Measurements from ENCODE around the gene CYB561D1.
A peak's percentile ranks its signal among the peaks of the same experiment; 100 is the strongest.
"Not testable (repeated sequence)": the region's sequence is repeated elsewhere in the genome, so short reads cannot be mapped to it uniquely, and the experiment has no call there.

CYB561D1 gene, protein sequence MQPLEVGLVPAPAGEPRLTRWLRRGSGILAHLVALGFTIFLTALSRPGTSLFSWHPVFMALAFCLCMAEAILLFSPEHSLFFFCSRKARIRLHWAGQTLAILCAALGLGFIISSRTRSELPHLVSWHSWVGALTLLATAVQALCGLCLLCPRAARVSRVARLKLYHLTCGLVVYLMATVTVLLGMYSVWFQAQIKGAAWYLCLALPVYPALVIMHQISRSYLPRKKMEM

DNA sequence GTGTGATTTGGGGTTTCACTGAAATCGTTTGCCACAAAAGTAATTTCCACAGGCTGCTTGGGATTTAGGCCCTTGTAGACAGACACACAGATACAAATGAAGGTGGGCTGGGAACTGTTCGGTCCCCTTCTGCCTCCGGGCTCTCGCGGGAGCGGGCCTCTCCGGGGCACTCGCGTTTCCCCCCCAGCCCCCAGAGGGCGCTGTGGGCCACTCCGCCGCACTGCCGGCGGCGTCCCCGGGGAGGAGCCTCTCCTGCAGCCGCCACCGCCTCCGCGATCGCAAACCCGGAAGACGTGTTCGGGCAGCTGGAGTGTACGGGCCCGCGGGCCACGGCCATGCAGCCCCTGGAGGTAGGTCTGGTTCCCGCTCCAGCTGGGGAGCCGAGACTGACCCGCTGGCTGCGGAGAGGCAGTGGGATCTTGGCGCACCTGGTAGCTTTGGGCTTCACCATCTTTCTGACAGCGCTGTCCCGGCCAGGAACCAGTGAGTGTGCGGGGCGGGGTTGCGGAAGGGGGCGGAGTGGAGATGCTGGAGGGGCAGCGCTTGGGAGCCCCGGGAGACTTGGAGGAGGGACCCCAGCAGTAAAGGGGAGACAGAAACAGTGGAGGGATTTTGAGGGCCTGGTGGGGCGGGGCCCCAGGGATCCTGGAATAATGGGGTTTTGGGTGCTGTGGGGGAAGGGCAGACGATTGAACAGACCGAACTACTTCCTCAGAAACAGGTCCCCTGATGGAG, at the start of gene CYB561D1:
CYB561D1 (plus strand) TSS at position 290 of the 735 bp plus-strand sequence; CDS start at position 336, 46 bp downstream.
- DNase-seq = peak; percentile 87 to 88

DNA sequence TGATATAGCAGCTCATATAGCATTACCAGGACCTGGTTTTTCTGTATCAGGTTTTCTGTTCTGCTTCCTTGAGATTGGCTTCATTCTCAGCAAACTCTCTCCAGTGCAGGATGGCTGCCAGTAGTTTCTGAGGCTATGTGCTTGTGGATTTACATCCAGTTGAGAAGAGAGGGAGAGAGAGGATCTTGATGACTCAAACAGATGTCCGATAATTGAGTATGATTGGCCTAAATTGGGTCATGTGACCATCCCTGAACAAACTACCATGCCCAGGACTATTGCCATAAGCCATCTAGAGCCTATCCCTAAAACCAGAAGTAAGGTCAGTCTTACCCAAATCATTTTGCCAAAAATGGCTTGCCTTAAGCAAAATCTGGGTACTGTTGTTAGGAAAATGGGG, 49.5 kb upstream of the CYB561D1 start:
- no peak for DNase-seq

DNA sequence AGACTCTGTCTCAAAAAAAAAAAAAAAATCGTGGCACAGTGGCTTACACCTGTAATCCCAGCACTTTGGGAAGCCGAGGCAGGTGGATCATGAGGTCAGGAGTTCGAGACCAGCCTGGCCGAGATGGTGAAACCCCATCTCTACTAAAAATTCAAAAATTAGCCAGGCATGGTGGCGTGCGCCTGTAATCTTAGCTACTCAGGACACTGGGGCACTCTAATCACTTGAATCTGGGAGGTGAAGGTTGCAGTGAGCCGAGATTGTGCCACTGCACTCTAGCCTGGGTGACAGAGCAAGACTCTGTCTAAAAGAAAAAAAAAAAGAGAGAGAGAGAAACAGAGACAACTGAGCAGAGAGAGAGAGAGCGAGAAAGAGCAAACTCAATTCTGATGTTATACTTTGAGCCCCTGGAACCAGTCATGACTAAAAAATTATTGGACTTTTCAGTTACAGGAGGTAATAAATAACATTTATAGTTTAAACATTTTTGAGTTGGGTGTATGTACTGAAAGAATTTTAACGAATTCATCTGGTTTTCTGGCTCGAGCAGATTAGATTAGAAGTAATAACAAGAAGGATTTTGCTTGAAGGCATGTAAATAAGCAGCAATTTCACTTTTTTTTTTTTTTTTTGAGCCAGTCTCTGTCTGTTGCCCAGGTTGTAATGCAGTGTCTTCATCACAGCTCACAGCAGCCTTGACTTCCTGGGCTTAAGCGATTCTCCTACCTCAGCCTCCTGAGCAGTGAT, 47.8 kb upstream of the CYB561D1 start:
- not testable (repeated sequence) for DNase-seq

DNA sequence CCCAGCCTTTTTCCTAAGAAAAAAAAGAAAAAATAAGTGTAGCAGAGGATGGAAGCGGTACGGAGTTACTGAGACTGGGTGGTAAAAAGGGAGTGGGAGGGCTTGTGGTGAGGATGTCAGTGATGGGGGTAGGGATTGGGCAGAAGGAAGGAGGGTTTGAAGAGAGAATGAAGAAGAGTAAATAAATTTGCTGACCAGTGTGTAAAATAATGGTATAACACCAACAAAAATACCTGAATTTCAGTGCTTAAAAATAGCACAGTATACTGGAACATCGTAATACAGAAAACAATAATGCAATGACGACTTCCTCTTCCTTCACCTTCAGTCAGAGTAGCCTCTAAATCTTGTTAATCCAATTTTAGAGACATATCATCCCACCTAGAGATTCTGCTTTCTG, 46.4 kb upstream of the CYB561D1 start:
- DNase-seq = no peak

DNA sequence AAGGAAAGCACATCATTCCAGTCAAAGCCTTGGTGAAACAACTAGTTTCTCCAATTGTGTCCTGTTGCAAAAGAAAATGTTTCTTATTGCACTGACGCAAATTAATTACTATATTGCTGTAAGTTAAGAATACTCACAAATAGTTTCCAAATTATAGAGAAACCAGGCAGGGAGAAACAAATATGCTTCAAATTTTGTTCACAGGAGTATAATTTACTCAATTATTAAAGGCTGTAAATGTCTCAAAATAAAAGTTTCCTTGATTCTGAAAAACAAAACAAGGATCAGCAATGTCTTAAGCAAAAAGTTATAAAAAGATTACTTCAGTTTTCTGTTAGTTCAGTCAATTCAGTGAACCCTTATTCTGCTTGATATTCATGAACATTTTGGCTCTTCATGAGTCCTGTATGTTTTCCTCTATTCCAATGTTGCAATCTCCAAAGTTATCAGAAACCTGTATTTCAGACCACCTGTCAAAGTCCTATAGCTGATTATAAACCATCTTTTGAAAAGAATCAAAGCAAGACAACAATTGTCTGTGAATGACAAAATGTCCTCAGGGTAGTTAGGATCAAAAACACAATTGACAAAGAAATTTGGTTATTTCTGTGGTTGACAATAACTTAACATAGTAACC, 39.3 kb upstream of the CYB561D1 start:
- DNase-seq = no peak

DNA sequence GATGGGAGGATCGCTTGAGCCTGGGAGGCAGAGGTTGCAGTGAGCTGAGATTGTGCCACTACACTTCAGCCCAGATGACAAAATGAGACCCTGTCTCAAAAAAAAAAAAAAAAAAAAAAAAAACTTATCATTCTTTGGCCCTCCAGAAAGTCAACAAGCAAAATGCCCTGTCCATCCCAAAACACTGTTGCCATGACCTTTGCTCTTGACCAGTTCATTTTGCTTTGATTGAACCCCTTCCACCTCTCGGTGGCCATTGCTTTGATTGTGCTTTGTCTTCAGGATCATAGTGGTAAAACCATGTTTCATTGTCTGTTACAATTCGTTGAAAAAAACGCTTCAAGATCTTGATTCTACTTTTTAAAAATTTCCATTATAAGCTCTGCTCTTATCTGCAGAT, 36.1 kb upstream of the CYB561D1 start:
- no peak for DNase-seq

DNA sequence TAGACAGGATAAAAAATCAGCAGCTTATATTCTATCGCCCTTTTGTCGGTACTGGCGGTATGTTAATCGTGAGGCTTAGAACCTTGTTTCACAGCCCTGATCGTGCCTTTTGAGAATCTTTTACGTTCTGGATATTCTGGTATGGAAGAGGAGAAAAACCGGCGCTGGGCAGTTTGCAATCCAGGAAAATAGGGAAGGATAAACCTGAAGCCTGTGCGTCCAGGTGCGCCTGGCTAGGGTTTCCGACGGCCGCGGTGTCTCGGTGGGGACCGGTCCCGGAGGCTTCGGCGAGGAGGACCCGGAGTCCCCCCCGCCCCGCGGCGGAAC, 27.8 kb upstream of the CYB561D1 start:
- no peak for DNase-seq

DNA sequence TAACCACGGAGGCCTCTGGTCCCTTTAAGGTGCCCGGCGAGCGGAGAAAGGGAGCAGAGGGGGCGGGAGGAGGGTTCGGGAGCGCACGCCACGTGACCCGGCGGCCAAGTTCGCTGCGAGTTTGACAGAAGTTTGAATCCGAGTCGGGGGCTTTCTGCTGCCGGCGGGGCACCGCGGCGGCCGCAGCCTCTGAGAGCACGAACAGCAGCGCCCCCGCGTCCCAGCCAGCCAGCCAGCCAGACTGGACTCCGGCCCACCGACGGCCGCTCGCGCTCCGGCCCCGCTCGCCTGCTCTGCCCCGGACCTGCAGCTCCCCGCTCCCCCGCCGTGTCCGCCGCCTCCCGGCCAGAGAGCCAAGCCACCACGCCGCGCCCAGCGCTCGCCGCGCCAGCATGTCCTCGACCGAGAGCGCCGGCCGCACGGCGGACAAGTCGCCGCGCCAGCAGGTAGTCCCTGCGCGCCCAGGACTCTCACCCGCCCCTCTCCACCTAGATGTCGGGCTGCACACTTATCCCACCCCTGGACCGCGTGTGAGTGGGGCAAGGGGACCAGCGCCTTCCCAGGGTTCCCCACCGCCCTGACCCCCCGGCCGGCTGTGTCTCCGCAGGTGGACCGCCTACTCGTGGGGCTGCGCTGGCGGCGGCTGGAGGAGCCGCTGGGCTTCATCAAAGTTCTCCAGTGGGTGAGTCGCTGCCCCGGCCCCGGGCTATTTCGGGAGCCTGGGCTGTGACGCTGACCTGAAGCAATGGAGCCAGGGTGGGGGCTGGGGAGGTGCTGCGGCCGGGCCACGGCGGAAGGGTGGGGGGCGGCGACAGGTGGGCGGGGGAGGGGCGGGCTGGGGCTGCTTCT, 27.2 kb upstream of the CYB561D1 start, which contains the start of gene SYPL2:
SYPL2 (plus strand) TSS at position 95 of the 849 bp plus-strand sequence; CDS start at position 393, 298 bp downstream.
- peak in 1 of 2 donors; percentile 3 for DNase-seq

DNA sequence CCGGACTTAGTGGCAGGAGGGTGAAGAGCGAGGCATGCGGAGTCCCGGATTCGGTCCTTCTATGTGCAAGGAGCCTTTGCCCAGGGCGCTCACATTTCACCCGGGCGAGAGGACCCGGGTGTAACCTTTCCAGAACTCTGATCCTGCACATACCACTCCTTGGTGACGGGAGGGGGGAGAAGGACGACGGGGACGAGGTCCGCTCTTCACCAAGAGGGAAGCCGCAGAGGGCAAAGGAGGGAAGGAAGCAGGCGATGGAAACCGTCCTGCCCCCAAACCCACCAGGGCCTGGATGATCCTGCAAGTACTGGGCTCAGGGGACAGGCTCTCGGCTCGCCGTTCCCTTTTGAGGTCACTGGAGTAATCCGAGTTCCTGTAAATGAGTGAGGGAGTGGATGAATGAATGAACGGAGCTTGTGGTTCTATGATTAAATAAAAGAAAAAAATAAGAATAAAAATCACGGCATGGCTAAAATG, 26.6 kb upstream of the CYB561D1 start:
- no peak for DNase-seq

DNA sequence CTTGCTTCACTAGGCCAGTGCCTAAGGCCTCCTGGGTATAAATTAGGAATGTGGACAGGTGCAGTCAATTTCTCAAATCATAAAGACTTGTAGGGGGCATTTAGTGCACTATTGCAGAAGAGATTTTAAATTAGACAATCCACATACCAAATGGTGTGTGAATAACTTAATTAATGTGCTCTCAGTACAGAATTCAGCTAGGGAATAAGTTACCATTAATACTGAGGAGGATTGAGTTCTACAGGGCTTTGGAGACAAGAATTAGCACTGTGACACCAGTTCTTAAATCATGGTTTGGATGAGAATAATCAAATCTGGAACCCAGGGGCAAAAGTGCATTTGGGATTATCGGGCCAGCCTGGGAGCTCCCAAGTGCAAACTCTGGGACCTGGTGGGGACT, 25.8 kb upstream of the CYB561D1 start:
- DNase-seq = no peak

DNA sequence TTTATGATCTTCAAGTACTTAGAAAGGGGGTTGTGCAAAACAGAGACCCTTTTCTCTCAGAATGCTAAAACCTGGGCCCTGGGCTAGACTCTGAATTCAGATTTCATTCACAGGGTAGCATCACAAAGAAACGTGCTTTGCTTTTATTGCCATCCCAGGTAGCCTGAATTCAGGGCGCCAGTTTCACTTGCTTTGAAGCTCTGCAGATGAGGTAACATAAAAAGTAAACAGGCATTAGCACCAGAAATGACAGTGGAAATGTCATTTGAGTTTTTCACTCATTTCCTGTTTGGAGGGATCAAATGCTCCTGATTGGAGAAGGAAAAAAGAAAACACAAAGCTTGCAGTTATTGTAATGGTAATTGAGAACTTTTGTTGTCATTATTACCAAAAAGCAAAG, 25.0 kb upstream of the CYB561D1 start:
- DNase-seq = no peak

DNA sequence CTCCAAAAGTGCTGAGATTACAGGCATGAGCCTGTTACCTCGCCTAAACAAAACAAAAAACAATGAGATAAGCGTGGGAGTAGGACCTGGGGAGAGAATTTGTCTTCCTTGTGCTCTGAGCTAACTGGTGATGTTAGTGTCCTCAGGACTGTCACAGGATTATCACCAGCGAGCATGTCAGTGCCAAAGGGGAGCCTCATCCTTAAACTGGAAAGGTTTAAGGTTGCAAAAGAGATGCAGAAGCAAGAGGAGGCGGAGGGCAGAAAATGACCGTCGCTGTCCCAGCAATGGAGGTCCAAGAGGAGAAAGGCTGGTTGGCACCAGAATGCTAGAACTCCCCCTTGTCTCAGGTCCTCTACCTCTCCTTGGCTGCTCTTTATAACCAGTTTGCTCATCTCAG, 23.6 kb upstream of the CYB561D1 start:
- DNase-seq = no peak

DNA sequence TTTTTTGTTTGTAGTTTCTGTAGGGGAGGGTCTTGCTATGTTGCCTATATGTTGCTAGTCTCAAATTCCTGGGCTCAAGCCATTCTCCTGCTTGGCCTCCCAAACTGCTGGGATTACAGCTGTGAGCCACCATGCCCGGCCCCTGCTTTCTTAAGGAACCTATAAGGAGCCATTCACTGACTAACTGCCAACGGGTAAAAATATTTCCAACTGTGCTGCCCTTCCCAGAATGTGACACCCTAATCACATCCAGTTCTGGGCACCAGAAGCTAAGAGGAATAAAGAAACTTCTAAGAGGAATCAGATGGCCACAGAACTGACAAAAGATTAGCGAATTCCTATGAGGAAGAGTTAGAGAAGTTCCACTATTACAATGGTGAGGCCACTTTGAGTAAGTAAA, 21.1 kb upstream of the CYB561D1 start:
- no peak for DNase-seq

DNA sequence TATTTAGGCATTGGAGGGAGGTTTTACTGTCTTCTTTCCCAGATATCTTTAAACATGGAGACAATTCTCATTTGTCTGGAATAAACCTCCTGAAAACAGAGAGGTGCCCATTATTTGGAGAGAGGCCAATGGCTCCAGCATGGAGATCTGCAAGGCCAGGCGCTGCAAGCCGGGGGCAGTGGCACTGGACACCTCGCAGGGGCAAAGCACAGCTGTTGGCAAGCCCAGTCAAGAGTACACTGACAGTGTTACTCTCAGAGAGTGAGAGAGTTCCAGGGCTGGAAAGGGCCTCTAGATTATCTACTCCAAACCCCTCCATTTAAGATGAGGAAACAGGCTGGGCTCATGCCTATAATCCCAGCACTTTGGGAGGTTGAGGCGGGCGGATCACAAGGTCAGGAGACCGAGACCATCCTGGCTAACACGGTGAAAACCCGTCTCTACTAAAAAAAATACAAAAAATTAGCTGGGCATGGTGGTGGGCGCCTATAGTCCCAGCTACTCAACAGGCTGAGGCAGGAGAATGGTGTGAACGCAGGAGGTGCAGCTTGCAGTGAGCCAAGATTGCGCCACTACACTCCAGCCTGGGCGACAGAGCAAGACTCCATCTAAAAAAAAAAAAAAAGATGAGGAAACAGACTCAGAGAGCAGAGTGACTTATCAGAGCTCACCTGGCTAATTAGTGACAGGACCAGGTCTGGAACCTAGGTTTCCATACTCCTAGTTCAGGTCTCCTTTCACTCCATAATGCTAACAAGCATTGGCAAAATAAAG, 20.4 kb upstream of the CYB561D1 start:
- peak in 1 of 2 donors; percentile 1 for DNase-seq

DNA sequence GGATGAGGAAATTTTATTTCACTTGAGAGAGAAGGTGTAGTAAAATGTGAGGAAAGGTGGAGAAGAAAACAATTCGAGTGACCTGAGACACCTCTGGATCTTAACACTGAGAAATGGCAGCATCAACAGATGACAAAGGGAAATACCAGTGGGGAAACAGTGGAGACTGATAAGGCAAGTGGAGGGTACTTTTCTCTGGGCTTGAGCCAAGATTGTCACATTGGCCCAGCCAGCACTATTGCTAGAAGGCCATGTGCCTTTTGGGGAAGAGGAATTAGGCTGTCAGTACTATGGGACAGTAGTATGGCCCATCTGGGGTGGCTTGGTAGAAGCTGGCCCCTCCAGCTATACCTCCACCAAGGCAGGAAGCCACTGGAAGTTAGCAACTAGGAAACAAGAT, 19.2 kb upstream of the CYB561D1 start:
- peak in 1 of 2 donors; percentile 1 for DNase-seq

DNA sequence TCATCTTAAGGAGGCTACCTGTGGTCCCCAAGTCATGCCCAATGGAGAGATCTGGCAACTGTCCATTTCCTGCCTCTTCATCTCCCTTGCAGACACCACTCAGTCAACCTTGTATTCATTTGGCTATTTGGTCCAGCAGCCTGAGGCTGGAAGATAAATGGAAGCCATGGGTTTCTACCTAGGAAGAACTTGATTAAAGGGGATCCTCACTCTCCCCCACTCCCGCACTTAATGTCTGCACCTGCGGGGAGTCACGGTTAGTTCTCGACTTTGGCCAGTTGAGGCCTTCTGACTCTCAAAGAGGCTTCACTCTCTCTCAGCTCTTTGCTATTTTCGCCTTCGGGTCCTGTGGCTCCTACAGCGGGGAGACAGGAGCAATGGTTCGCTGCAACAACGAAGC, 18.6 kb upstream of the CYB561D1 start:
- DNase-seq = peak in 1 of 2 donors; percentile 1

DNA sequence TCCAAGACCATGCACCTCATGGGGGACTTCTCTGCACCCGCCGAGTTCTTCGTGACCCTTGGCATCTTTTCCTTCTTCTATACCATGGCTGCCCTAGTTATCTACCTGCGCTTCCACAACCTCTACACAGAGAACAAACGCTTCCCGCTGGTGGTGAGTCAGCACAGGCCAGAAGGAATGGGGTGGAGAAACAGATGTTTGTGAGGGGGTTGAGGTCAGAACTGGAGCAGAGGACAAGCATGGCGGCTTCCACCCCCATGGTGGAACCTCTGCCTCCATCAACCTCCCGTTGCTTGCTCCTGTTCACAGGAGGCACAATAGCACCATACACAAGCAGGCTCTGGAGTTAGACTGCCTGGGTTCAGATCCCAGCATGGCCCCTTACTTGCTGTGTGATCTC, 17.1 kb upstream of the CYB561D1 start:
- peak in 1 of 2 donors; percentile 8 for DNase-seq

DNA sequence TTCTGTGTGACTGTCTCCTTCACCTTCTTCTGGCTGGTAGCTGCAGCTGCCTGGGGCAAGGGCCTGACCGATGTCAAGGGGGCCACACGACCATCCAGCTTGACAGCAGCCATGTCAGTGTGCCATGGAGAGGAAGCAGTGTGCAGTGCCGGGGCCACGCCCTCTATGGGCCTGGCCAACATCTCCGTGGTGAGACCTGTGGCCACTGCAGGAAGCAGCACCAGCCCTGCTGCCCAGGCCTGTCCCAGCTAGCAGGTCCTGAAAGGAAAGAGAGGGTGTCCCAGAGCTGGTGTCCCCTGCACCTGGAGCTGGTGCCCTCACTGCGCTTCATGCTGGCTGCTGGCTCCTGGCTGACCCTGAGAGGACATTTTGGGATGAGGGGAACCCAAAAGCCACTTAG, 16.1 kb upstream of the CYB561D1 start:
- DNase-seq = peak in 1 of 2 donors; percentile 11

DNA sequence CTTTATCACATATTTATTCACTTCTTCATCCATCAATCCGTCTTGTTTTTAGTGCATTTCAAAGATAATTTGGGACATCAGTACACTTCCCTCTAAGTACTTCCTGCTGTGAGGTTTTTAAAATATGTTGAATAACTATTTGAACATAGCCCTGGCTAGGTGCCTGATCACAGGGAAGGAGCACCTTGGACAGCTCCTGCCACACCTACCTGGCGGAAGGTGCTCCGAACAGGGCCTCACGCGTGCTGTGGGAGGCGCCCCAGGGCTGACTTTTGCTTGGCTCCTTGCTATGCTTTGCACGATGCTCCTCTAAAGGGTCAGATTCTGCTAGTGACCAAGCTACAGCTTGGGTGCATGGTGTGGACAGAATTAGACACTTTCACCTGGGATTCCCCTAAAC, 15.1 kb upstream of the CYB561D1 start:
- DNase-seq = peak in 1 of 2 donors; percentile 44

DNA sequence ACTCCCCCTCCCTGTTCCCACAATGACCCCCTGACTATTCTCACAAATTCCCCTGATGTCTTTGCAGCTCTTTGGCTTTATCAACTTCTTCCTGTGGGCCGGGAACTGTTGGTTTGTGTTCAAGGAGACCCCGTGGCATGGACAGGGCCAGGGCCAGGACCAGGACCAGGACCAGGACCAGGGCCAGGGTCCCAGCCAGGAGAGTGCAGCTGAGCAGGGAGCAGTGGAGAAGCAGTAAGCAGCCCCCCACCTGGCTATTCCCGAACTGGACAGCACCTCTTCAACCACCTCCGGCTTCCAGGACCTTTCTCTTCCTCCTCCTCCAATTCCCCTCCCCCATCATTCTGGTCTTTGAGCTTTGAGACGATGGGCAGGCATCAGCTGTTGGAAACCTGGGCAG, 14.6 kb upstream of the CYB561D1 start:
- DNase-seq = no peak

DNA sequence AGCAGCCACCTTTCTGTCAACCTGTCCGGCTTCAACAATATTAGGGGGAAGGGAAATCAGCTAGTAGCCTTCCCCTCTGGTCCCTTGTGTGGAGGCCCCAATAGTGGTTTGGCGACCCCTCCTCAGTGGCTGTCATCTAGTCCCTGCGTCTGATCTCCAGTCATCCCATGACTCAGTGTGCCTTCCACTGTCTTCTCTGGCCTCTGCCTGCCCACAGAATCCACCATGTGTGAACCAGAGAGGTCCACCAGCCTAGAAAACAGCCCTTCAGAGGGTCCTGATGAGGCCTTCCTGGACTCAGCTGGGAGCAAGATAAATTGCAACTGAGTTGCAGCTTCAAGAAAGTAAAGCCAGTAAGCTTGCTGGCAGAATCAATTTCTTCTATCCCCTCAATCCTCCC, 14.0 kb upstream of the CYB561D1 start:
- DNase-seq = no peak
